ENCODE measurements around the gene ZNF276. TPM values are rescaled to one million over a fixed set of nuclear protein-coding genes. Genes with fewer than 3 reads are reported as not detected.

The ZNF276 gene
- polyA plus RNA-seq, 1 of the 3 experiments (the other 2 are of a cell fraction), result 24.9 TPM

GRCh38 chr16:89695875-89696669 is 25.3 kb upstream of the ZNF276 start:
- 86% methylated on average over 13 of the region's 25 CpGs for WGBS (ENCODE audit: low lambda C conversion rate)
- Histone ChIP-seq H3K4me1 (ENCODE audit: control insufficient read depth in 1 of 2, insufficient read depth in 2 of 2, low read depth in 1 of 2, low read length in 1 of 2) (peaks cover 9 to 25% of the 10 kb centered on the region in 2 experiments; a peak in 2 of 4 replicates), H3K27me3 (ENCODE audit: insufficient read depth) (no peaks in the 10 kb centered on the region), H3K9ac (no peak overlapping the region), H3K9me3 (no peaks in the 10 kb centered on the region), H3K79me2 (ENCODE audit: insufficient read depth) (no peaks in the 10 kb centered on the region), H3K4me2 (no peak overlapping the region), H4K20me1 (ENCODE audit: insufficient read depth) (peaks cover 11% of the 10 kb centered on the region), H3K36me3 (replicated peaks in 1 of 2; ENCODE audit: control insufficient read depth in 1 of 2, insufficient read depth in 2 of 2, low read length in 1 of 2) (peaks cover 10 to 62% of the 10 kb centered on the region in 2 experiments), H3K27ac (ENCODE audit: low read depth in 2 of 2, low read length in 1 of 2) (no peak overlapping the region; a peak in 1 of 4 replicates), H3K9me2 (no peaks in the 10 kb centered on the region), H3F3A (replicated peaks; ENCODE audit: insufficient read depth) (peaks cover 8% of the 10 kb centered on the region), H2AFZ (ENCODE audit: low read depth) (no peak overlapping the region), H3K4me3 (ENCODE audit: low read depth in 2 of 2, low read length in 1 of 2) (no peak overlapping the region)
- ChIA-PET CTCF (interaction anchor here (2.4 kb wide), 1 partner anchor 165 kb away, joined by 6 read pairs; no protein-coding TSS in a partner anchor), POLR2A (interaction anchor here (0.8 to 2.6 kb wide), 3 partner anchors 10 to 39 kb away, joined by 3 to 10 read pairs (median 5); partner anchors contain the start of genes CDK10, CHMP1A and SPATA33)
- DNase-seq, result peak; percentile 28
- no peak for TF ChIP-seq USF2 (IDR thresholded peaks at IDR 0.05; ENCODE audit: borderline replicate concordance, low read depth, low read length)
- TF ChIP-seq EP300 (IDR thresholded peaks at IDR 0.05; ENCODE audit: borderline replicate concordance in 1 of 2, low read depth in 1 of 2, low read length in 1 of 2), result no peak
- no peak for TF ChIP-seq RXRA (IDR thresholded peaks at IDR 0.05; ENCODE audit: borderline replicate concordance, low read depth)
- TF ChIP-seq CHD2 (IDR thresholded peaks at IDR 0.05; ENCODE audit: low read length, partially characterized antibody), result no peak
- no peak for TF ChIP-seq REST (IDR thresholded peaks at IDR 0.05; ENCODE audit: low read depth, low read length)
- no peak for TF ChIP-seq FOXM1 (IDR thresholded peaks at IDR 0.05; ENCODE audit: low read depth)
- no peak for TF ChIP-seq TEAD4 (IDR thresholded peaks at IDR 0.05; ENCODE audit: borderline replicate concordance, insufficient read depth)
- no peak for TF ChIP-seq NRF1 (IDR thresholded peaks at IDR 0.05; ENCODE audit: low read depth, low read length)
- no peak; the same call in 1 of the 2 replicates for TF ChIP-seq POLR2AphosphoS5 (IDR thresholded peaks at IDR 0.05; ENCODE audit: low read depth, low read length)
- TF ChIP-seq FOSL2 (IDR thresholded peaks at IDR 0.05; ENCODE audit: borderline replicate concordance, low read depth), result no peak
- TF ChIP-seq MXI1 (IDR thresholded peaks at IDR 0.05; ENCODE audit: low read depth, low read length), result no peak
- no peak for TF ChIP-seq FOXJ3 (CRISPR knock-in tag; IDR thresholded peaks at IDR 0.05)
- no peak for TF ChIP-seq SIN3A (IDR thresholded peaks at IDR 0.05; ENCODE audit: borderline replicate concordance, low read depth, low read length)
- no peak for TF ChIP-seq SMC3 (IDR thresholded peaks at IDR 0.05; ENCODE audit: low read depth, low read length)

Measured in SK-N-SH (cell line).